ELR (cell line): ENCODE data around the gene IGFBP6.

Experiments
- DNase-seq: peaks from one replicate; pipeline ENCODE4 v3.0.0-alpha.2; 2015; ENCODE audit warnings: low read depth

Gene IGFBP6

DNA sequence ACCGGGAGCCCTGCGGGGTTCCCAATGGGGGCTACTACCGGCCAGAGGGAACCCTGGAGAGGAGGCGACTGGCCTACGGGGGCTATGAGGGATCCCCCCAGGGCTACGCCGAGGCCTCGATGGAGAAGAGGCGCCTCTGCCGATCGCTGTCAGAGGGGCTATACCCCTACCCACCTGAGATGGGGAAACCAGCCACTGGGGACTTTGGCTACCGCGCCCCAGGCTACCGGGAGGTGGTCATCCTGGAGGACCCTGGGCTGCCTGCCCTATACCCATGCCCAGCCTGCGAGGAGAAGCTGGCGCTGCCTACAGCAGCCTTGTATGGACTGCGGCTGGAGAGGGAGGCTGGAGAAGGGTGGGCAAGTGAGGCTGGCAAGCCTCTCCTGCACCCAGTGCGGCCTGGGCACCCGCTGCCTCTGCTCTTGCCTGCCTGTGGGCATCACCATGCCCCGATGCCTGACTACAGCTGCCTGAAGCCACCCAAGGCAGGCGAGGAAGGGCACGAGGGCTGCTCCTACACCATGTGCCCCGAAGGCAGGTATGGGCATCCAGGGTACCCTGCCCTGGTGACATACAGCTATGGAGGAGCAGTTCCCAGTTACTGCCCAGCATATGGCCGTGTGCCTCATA, 37.9 kb upstream of the IGFBP6 start:
- no peak for DNase-seq

DNA sequence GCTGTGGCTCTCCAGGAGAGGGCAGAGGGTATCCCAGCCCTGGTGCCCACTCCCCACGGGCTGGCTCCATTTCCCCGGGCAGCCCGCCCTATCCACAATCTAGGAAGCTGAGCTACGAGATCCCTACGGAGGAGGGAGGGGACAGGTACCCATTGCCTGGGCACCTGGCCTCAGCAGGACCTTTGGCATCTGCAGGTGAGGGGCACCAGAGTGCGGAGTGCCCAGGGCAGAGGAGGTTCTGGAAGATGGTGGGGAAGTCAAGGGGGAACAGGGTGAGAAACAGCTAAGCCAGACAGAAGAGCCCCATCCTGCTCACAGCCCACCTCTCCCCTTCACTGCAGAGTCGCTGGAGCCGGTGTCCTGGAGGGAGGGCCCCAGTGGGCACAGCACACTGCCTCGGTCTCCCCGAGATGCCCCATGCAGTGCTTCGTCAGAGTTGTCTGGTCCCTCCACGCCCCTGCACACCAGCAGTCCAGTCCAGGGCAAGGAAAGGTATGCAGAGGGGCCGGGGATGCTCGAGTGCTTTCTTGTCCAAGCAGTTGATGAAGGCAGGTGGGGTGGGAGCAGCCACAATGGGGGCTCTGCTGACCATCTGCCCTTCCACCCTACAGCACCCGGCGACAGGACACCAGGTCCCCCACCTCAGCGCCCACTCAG, 37.3 kb upstream of the IGFBP6 start:
- no peak for DNase-seq

DNA sequence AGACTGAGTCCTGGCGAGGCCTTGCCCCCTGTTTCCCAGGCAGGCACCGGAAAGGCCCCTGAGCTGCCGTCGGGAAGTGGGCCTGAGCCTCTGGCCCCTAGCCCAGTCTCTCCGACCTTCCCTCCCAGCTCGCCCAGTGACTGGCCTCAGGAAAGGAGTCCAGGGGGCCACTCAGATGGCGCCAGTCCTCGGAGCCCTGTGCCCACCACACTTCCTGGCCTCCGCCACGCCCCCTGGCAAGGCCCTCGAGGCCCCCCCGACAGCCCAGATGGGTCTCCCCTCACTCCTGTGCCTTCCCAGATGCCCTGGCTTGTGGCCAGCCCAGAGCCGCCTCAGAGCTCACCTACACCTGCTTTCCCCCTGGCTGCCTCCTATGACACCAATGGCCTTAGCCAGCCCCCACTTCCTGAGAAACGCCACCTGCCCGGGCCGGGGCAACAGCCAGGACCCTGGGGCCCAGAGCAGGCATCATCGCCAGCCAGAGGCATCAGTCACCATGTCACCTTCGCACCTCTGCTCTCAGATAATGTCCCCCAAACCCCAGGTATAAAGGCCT, 36.7 kb upstream of the IGFBP6 start:
- no peak for DNase-seq

DNA sequence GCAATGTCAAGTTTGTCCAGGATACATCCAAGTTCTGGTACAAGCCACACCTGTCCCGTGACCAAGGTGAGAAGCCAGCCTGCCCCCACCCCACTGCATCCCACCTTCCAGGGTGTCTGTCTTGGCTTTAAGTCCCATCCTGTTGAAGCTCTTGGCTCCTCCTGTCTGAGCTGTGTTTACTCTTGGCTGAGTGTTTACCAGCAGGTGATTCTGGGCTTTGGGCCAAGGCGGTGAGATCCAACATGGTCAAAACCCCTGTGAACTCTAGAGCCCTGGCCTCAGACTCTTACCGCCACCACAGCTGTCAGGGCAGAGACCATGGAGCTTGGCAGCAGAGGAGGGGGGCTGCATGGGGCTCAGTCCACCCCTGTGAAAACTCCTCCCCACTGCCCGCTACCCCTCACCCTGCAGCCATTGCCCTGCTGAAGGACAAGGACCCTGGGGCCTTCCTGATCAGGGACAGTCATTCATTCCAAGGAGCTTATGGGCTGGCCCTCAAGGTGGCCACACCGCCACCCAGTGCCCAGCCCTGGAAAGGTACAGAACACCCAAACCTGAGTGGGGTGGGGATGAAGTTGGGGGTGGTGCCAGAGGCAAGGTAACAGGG, 36.0 kb upstream of the IGFBP6 start:
- peak; percentile 31 for DNase-seq

DNA sequence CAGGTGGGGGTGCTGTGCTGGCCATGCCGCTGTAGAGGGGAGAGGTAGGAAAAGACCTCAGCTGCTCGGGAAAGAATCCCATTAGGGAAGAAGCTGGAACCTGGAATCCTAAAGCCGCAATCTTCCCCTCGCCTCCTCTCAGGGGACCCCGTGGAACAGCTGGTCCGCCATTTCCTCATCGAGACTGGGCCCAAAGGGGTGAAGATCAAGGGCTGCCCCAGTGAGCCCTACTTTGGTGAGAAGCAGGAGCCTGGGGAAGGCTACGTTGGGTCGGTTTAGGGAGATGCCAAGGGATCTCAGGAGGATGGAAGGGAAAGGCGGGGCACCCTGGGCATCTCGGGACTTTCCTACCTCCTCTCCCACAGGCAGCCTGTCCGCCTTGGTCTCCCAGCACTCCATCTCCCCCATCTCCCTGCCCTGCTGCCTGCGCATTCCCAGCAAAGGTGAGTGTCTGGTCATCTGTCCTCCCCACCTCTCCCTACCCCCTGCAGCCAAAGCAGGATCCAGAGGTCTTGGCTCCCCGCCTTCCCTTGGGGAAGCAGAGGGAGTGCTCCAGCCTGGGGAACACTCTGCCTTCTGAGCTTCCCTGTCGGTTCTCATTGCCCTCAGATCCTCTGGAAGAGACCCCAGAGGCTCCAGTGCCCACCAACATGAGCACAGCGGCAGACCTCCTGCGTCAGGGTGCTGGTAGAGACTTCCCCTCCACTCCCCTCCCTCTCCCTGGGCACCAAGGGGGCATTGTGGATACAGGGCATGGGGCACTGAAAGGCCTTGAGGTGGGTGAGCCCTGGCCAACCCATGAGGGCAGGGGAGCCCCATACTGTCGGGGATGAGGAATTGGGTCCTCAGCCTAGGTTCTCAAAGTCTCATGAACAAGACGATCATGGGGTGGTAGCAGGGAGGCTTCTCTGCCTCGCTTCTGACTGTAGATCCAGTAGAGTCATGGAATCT, 35.2 kb upstream of the IGFBP6 start:
- DNase-seq: no peak

DNA sequence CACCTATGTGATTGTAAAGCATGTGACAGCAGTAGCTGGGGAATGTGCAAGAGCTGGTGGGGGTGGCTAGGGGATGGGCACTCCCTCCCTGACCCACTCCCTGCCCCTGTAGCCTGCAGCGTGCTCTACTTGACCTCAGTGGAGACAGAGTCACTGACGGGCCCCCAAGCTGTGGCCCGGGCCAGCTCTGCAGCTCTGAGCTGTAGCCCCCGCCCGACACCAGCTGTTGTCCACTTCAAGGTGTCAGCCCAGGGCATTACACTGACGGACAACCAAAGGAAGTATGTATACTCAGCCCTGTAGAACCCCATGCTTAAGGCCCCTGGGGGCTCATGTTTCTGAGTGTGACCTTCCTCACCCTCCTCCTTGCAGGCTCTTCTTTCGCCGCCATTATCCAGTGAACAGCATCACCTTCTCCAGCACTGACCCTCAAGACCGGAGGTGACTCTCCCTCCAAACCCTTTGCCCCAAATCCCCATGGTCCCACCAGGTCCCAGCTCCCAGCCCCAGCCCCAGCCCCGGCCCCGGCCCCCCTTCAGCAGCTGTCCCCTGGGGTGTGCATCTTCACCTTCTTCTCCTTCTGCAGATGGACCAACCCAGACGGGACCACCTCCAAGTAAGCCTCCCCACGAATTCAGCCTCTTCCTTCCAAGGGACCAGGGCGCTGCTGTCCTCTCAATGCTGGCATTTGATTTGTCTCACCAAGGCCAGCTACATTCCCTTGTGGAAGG, 34.3 kb upstream of the IGFBP6 start:
- DNase-seq: no peak

DNA sequence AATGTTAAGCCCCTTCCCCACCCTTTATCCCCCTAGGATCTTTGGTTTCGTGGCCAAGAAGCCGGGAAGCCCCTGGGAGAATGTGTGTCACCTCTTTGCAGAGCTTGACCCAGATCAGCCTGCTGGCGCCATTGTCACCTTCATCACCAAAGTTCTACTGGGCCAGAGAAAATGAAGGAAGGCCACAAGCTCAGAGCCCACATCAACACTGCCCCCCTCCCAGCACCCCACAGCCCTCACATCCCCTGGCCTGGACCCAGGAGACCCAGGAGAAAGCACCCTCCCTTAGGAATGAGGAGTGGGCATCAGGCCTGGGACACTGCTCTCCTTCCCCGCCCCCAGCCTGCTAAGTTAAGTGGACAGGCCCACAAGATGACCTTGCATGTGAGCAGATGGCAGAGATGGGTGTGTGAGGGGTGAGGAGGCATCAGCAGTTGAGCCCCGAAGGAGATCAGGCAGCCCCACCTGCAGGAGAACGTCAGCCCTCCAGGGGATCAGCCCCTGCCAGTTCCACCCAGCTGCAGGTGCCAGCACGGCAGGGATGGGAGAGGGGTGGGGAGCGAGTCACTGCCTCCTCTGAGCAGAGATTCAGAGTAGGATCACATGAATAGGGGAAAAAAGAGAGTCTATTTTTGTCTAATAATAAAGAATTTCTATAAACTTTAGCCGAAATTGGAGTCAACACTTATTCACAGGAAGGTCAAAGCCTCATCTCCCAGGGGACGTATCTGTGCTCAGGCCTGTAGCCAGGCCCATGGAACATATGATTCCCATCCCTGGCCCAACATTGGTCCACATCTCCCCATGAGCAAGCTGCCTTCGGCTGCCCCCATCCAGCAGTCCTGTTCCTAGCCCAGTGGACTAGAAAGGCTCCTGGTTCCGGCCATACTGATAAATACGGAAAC, 33.5 kb upstream of the IGFBP6 start:
- peak; percentile 15 for DNase-seq

DNA sequence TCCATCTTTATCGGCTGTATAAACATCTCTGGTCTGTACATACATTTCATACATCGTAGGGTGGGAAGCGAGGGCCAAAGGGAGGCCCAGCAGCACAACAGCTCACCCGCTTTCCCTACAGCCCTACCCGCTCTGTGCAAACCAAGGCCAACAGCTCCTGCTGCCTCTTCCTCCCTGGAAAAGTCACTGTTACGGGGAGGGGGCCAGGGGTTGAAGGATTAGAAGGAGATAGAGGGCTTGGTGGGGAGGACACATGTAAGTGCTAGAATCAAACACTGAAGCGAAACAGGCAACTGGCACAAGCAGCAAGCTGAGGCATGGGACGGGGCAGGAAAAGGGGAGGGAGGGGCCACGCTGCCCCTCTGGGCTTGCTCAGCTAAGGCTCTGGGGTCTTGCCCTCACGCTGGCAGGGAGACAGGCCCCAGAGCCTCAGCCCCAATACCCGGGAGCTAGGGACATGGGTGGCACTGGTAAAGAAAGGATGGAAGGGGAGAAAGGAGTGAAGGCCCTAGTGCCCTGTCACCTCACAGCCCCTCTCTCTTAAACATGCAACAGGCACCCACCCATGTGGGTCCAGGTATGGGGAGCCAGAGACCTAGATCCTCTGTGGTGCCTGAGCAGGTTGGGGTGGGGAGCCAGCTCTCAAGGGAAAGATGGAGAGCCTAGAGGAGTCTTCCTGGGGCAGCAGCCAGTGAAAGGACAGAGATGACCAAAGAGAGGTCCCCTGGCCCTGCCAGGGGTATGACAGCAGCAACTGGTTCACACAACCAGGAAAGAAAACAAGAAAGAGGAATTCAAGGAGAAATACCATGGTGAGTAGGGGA, 32.6 kb upstream of the IGFBP6 start:
- DNase-seq: no peak

DNA sequence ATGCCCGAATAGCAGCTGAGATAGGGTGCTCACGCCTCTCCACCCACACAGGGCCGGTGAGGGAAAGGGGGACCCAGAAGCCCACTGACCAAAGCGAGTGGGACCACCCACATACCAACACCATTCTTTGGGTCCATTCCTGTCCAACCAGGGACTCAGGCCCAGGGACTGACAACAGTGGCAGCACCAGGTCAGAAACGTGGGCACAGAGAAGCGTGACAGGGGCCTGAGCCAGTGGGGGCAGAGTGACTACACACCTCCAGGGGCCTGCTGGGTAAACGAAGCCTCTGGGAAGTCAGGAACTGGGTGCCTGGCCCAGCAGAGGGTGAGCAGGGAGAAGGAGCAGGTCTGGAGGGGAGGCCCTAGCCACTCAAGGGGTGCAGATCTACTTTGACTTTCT, 32.0 kb upstream of the IGFBP6 start:
- DNase-seq: no peak

DNA sequence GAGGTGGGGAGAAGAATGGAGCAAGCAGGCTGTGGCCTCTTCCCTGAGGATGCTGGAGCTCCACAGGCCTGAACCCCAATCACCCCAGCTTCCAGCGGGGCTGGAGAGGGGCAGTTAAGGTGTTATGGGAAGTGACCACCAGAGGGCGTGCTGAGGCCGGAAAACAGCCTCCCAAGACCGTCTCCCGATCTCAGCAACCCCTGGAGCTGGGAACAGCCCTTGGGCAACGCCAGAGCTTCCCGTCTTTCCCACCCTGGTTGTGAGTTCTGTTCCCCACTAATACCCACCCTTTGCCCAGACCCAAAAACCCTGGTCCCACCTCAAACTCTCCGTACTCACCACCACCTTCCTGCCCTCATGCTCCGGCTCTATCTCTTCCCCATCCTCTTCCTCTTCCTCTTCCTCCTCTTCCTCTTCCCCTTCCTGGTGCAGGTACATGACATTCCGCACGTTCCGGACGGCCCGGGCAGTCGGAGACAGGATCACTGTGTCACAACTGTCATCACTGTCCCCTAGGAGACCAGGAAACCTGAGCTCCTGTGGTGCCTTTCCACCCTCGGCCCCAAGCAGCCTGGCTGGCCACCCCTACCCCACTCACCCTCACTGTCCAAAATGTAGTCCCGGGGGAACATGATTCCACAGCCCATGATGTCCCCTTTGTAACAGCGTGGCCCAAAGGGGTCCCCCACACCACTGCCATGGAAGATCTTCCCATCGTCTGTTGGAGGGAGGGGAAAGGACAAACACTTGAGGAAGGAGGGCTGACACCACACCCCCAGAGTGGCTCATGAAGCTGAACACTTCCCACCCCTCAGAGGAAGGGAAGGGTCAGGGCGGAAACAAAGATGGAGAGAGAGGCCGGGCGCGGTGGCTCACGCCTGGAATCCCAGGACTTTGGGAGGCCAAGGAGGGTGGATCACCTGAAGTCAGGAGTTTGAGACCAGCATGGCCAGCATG, 31.2 kb upstream of the IGFBP6 start:
- DNase-seq: peak; percentile 89

DNA sequence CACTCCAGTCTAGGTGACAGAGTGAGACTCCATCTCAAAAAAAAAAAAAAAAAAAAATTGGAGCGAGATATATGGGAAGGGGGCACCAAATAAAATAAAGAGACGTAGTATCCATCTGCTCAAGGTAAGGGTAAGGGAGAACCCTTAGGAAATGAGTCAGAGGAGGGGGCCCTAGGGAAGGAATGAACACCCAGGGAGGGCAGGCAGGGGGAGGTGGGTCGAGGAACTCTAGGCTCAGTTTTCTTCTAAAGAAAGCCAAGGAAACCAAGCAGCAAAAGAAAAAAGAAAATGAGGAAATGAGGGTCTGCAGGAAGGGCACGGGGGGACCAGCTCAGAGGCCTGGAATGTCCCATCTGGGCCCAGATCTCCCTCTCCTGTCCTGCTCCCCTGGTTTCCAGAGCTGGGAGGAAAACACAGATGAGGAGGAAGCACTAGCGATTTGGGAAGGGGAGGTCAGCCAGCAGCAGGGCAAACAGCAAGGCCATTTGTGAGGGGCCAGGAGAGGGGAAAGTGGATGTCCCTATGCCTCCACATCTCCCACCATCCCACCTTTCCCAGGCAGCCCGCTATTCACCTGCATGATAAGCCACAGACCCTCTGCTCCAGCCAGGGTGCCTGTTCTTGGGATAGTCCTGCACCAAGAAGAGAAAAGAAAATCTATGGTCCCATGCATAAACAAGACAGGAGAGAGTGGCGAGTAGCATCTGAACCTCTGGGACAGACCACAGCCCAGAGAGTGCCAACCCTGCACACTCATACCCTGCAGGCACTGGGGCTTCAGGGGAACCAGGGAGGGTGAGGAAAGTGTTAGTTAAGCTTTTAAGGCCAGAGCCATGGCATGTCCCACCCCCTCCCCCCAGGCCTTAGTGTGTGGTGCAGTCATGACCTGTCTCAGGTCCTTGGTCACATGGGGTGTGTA, 30.1 kb upstream of the IGFBP6 start:
- DNase-seq: peak; percentile 49

DNA sequence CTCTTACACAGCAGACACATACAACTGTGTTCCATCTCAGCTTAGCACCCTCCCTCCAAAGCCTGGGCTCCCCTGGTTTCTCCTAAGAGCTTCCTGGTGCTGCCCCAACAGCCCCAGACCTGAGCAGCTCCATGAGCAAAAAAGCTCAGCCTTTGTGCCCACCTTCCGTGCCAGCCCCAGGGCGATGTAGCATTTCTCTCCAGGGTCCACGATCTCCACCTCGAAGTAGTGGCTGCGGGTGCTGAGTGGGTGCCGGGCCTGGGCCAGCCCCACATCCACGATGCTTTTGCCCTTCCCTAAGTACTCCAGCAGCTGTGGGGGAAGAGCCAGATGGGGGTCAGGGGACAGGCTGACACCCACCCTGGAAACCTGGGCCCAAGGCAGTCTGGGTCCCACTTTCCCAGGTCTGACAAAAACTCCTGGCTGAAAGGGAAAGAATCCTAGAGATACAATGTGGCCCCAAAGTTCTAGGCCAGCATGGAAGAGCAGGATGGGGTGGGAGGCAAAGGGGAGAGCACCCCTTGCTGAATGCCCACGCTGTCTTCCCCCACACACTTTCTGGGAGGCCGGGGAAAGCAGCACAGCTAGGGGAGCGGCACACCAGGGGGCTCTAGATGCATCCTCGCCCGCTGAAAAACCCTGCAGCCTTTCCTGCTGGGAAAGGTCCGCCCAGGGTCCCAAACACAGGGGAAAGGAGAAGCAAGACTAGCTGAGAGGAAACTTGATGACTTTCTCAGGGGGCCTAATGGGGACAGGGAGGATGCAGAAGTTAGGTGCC, 29.3 kb upstream of the IGFBP6 start:
- no peak for DNase-seq

DNA sequence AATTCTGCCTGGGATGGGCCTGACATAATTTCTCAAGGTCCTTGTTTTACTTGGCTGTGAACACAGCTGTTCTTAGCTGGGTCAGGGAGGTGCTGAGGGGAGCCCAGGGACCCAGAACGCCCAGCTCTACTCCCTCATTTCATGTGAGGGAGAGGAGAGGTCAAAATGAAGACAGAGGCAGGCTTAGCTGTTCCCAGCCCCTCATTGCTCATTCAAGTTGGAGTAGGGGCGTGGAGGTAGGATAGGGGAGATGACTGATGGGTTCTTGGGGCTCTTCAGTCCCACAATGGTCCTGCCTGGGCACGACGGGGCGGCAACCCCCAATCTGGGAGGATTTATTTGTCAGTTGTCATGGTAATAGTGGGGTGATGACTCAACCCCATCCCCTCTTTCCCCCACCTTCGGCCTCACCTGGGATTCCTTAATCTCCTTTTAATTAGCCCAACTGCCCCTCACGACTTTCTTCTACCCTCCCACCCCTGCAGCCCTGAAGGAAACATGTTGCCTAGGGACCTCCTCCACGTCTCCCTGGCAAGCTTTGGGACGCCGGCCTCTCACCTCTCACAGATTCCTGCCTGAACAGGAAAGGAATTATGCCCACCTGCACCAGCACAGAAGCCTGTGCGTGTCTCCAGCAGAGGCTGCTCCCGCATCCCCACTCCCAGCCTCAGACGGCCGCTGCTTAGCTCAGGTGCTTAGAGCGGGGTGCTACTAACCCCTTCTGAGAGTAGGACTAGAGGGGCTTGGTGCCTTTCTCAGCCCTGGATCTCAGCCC, 28.5 kb upstream of the IGFBP6 start:
- DNase-seq: no peak

DNA sequence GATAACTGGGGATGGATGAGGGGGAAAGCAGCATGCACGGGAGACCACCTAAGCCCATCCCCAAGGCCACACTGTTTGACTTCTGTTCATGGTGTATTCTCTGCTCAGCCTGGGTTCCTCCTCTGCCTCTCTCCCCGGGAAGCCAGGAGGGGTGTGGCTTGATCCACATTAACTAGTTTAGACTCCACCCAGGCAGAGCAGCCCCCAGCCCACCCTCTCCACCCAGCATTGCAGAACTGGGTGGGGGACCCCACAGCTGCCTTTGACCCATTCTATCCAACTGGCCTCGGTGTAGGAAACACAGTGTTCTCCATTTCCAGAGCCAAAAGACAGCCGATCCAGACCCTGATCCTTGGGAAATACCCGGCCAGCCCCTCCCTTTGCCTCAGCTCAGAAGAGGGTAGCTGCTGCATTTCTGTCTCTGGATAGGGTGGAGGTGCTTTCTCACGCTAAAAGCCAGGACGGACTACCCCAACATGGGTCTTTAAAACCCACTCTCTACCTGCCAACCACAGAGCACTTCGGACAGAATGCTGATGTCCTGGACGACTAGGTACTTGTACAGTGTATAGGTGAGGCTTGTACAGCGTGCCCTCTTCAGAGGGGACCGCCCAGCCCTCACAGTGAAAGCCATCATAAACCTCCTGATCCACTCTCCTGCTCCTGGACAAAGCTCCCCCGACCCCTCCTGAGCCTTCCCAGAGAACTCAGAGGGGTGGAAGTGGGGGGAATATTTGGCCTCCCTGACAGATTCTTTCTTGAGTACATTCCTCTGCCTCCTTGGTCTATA, 27.7 kb upstream of the IGFBP6 start:
- no peak for DNase-seq
